Smooth muscle cell of the brain vasculature (primary cell): ENCODE measurements around the gene RTF1.
"Not testable (repeated sequence)": the region's sequence is repeated elsewhere in the genome, so short reads cannot be mapped to it uniquely, and the experiment has no call there.

Experiments
- DNase-seq: peaks from one replicate; pipeline ENCODE4 v3.0.0-alpha.2; 2012; ENCODE audit warnings: low read depth, low spot score

RTF1 gene

DNA sequence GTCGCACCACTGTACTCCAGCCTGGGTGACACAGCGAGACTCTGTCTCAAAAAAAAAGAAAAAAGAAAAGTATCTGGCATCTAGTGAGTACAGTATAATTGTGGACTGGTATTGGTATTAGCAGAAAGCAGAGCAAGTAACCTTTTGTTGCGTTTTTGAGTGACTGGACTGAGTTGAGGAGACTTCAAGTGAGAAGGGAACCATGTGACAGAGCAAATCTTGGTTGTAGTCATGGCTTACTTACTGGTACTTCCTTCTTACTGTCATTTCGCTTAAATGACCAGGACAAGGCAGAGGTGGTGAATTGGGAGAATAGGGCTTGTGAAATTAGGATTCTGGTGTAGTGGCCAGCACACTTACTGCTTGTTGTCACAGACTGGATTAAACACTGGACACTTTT lies 20.6 kb downstream of the RTF1 start:
- DNase-seq: no peak

DNA sequence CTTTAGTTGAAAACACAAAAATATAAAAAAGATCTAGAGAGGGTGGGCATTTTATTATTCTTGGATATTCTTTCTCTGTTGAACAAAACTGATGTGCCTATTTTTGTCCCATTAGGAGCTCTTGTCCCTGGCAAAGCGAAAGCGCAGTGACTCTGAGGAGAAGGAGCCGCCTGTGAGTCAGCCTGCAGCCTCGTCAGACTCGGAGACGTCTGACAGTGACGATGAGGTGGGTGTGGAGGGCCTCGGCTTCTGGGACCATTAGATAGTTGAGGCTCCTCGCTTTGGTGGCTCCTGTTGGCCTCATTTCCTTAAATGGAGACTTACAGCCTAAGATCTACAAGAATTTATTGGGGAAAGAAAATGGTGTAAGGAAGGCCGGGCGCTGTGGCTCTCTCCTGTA lies 21.3 kb downstream of the RTF1 start:
- DNase-seq: no peak

DNA sequence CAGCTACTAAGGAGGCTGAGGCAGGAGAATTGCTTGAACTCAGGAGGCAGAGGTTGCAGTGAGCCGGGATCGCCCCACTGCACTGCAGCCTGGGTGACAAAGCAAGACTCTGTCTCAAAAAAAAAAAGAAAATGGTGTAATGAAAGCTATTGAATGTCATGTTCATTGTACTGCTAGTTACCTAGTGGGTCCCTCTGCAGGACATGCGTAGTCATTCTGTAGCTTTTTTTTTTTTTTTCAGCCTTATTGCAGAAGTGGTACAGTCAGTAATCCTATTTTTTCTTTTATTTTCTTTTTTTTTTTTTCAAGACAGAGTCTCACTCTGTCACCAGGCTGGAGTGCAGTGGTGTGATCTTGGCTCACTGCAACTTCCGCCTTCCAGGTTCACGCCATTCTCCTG lies 21.9 kb downstream of the RTF1 start:
- not testable (repeated sequence) for DNase-seq

DNA sequence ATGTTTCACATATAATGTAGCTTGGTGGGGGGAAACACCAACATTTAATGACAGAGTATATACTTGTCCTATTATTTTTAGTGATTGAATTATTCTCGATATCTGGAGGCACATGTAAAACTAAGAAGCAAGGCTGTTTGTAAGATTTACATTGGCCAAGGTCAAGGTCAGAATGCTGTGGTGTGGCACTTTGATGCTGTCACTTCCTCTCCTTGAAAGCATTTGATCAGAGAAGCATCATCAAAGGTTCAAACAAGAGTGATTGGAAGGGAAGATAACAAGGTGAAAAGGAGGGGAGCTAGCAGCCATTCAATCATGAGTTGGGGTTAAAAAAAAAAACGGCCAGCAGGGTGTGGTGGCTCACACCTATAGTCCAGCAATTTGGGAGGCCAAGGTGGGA lies 26.4 kb downstream of the RTF1 start:
- no peak for DNase-seq

DNA sequence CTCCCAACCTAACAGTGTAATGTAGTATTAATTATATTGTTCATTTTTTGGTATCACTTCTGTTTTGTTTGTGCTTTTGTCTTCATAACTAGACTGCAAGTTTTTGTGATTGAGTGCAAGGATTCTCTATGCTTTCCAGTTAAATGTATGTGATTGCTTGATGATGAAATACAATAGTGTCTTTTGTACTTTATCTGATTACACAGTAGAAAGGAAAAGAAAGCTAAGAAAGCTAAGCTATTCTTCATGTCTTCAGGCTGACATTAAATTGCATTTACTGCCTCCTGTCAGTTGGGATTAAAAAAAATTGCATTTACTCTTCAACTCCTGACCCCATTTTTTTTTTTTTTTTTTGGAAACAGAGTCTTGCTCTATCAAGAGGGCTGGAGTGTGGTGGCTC lies 28.5 kb downstream of the RTF1 start:
- DNase-seq: no peak

DNA sequence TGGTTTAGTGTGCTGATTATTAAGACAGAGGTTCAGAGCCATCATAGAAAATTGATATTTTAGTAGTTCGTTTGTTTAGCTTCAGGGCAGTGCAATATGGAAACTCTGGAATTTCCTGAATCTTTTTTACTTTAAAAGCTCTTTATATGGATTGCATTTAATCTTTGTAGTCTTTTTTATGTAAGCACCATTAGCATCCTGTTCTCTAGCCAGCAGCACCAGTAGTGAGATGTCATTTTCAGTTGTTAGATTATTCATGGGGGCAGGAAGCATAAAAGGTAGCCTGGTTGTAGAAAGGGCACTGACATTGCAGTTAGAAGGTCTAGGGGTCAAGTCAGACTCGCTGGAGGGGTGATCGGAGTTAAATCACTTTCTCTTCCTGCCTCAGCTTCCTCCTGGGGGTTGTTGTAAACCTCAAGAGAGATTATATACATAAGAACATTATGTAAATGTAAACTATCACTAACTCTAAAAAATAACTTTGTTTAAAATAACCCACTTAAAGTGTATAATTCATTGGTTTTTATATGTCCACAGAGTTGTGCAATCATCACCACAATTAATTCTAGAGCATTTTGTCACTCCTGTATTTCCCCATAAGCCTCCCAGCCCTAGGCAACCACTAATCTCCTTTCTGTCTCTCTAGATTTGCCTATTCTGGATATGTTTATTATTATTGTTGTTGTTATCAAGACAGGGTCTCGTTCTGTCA lies 45.3 kb downstream of the RTF1 start:
- no peak for DNase-seq

DNA sequence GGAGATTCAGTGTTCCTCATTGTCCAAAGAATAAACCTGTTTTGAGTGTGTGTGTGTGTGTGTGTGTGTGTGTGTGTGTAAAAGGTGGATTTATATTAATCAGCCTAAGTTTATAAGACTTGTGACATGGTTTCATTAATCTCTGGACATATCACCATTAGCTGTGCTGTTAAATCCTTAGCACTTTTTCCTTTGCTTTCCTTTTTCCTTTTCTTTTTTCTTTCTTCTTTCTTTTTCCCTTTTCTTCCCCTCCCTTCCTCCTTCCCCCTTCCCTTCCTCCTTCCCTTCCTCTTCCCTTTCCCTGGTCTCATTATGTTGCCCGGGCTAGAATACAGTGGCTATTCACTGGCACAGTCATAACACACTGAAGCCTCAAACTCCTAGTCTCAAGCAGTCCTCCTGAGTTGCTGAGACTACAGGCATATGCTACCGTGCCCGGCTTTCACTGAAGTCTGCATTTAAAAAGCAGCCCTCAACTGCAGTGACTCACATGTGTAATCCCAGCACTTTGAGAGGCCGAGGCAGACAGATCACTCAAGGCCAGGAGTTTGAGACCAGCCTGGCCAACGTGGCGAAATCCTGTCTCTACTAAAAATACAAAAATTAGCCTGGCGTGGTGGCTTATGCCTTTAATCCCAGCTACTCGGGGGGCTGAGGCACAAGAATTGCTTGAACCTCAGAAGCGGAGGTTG lies 48.1 kb downstream of the RTF1 start:
- DNase-seq: no peak

DNA sequence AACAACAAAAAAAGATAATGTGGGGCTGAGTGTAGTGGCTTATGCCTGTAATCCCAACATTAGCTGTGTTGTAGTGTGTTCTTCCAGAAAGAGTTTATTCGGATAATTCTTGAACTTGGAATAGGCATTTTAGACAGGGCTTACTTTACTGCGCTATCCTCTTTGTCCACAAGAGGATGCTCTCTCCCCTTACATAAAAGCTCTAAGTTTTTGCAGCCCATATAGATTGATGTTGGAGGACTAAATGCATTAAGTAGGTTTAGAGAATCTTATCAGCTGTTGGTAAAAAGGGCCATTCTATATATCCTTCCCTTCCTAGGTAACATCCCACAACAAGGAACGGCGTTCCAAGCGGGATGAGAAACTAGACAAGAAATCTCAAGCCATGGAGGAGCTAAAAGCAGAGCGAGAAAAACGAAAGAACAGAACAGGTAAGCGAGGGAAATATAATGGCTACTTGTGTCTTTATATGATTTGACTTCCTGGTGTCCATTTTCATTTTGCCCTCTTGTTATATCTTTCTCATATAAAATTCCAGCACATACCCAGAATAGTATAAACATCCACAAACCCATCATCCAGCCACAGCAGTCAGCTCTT lies 49.0 kb downstream of the RTF1 start:
- DNase-seq: peak; percentile 18

DNA sequence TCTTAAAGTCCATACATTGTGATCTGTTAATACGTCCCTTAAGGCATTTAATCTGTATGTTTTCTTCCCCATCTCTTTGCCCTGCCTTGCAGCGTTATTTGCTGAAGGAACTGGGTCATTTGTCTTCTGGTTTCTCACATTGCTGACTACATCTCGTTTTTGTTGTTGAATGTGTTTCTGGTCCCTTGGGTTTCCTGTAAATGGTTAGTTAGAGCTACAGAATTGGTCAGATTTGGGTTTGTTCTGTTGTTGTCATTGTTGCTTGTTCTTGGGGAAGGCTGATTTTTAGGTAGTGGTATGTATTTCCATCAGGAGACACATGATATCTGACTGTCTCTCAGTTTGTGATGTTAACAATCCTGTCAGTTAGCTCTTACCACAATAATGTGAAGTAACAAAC lies 49.8 kb downstream of the RTF1 start:
- DNase-seq: no peak

DNA sequence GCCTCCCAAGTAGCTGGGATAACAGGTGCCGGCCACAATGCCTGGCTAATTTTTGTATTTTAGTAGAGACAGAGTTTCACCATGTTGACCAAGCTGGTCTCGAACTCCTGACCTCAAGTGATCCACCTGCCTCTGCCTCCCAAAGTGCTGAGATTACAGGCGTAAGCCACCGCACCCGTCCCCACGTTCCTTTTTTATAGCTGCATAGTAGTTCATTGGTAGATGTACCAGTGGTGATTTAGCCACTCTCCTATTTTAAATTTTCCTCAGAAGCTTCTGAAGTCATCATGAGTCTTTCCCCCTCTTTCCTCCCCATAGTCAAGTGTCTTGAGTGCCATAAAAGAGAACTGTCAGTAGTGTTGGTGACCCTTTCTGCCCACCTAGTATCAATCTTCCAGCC lies 52.7 kb downstream of the RTF1 start:
- DNase-seq: not testable (repeated sequence)

DNA sequence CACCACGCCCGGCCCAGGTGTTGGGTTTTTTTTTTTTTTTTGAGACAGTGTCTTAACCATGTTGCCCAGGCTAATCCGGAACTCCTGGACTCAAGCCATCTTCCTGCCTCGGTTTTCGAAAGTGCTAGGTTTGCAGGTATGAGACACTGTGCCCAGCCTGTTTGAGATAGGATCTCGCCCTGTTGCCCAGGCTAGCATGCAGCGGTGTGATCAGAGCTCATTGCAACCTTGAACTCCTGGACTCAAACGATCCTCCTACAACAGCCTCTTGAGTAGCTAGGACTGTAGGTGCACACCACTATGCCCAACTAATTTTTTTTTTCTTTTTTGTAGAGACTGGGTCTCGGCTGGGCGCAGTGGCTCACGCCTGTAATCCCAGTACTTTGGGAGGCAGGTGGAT lies 56.5 kb downstream of the RTF1 start:
- no peak for DNase-seq

DNA sequence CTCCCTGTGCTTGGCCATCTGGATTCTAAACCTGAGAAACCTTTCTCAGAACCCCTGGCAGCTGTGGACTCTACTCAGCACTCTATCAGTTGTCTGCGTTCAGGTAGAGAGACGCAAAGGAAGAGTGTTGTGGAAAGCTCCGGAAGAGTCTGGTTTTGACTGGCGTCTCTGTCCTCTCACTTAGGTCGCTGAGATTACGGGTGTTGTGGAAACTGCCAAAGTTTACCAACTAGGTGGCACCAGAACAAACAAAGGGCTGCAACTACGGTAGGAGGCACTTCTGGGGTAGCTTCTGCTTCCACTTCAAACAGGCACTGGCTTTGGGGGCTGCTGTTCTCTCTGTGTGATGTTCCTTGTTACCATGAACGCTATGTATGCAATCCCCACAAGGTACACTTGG lies 57.5 kb downstream of the RTF1 start:
- no peak for DNase-seq

DNA sequence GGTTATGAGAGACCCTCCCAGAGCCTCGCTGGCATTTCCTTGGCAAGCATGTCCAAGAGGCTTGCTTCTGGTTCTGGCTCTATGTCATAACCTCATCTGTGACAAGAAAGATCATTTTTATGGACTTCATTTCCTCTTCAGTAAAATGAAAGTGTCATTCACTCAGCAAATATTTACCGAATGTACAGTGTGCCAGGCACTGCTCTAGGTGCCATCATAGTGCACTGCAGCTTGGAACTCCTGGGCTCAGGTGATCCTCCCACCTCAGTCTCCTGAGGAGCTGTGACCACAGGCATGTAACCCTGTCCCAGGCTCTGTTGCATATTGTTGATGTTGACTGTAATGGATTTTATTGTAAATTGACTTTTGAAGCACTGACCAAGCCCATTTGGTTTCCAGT lies 58.0 kb downstream of the RTF1 start:
- DNase-seq: no peak

DNA sequence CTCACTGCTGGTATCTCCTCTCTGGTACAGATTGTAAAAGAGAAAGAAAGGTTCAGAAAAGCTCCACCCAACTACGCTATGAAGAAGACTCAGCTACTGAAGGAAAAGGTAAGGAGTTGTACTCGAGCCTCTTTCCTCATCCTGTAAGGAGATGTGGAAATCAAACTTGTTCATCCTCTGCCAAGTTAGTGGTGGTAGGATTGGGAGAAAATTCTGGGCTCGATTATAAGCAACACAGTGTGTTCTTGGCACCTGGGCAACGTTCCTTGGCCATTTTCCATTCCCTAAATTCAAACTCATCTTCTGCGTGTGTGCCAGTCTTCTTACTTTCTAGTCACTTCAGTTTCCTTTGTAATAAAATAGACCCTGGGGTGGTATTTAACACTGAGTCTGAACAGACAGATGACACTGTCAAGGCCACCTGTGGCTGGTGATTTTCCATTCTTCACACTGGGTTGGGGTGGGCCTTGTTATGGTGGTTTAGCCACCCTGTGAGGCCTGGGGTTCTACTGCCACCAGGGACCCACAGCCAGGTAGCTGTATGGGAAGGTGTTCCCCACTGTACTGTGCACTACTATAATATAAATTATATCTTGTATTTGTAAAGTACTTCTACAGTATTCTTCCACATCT lies 59.6 kb downstream of the RTF1 start:
- DNase-seq: no peak

DNA sequence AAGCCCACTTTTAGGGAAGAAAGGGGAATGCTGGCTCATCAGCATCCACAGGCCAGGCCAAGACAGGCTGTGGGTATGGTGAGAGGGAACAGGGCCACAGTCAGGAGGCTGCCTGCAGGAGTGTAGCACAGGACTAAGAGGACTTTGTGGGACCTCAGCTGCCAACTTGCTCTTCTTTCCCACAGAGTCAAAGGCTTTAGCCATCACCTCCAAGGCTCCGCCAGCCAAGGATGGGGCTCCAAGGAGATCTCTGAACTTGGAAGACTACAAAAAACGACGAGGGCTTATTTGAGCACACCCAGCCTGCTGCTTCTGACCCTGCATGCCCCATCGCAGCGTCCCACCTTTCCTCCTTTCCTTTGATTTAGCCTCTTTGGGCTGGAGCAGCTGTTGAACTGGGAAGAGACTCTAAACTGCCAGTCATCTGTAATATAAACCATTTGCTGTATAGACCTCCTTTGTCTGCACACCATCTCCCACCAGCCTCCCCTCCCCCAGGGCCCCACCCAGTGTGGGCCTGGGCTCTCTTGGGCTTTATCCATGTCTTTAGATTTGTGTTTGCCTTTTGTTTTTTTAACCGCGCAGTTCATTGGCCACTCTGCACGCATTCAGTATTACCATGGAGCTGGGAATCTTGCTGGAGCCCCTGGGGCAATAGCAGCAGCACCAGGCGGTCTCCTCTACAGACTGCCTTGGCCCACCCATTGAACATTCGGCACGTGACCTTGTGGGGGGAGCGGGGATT lies 63.7 kb downstream of the RTF1 start:
- DNase-seq: no peak

DNA sequence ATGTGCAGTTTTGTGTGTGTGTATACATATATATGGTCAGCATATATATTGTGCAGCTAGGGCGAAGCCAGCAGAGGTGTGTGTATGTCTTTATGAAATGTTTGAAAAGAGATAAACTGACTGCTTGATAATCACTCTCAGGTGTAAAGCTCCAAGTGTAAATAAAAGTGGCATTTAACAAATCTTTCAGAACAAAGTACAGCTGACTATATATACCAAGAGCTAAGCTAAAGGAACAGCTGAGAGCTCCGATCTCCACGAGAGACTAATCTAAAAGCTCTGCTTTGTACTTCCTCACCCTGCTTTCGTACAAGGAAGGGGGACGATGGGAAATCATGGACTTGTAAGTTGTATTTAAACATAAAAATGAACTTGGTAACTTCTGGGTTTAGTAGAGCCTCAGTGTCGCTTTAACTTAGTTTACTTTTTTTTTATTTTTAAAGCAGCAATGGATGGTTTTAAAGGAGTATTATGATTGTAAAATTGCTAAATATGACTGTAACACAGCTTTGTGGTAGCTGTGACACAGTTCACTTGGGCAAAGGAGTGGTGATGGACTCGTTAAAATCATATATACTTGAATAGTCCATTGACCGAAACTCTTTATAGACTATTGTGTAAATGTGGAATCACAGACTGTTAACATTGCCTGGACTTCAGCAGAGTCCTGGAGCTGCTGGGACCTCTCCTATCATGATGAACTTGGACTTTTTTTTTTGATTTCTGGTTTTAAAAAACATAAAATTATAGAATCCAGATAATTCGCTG lies 65.4 kb downstream of the RTF1 start:
- DNase-seq: no peak

DNA sequence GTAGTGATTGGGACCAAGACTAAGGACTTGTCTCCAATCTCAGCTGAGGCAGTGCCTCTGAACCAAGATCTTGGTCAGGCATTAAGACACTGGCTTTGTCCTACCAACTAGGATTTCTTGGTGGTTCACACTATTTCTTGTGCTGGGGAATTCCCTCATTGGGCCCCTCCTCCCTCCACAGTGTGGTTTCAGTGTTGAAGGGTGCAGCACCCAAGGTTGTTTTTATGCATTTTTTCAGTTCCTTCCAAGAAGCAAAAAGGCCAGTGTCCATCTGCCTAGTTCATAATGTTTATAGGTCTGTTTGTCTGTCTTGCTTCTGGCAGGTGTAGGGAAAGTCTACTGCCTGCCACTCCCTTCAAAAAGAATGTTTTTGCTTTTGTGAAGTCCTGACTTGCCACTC lies 66.2 kb downstream of the RTF1 start:
- no peak for DNase-seq

DNA sequence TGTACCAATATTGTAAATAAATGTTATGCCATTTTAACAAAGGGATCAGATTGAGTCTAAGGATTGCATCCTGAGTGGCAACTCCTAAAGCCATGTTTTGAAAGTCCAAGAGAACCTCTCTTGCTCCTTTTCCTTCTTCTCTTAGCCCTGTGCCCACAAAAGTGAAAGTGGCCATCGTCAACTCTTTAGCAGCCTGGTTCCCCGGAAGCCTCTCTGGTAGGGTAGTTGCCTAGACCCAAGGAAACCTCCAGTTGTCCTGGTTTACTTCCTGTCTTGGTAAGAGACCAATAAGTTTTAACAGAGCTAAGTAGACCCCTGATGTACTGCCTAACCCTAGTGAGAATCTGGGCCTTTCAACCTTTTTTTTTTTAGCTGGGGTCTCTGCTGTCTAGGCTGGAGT lies 66.6 kb downstream of the RTF1 start:
- no peak for DNase-seq

DNA sequence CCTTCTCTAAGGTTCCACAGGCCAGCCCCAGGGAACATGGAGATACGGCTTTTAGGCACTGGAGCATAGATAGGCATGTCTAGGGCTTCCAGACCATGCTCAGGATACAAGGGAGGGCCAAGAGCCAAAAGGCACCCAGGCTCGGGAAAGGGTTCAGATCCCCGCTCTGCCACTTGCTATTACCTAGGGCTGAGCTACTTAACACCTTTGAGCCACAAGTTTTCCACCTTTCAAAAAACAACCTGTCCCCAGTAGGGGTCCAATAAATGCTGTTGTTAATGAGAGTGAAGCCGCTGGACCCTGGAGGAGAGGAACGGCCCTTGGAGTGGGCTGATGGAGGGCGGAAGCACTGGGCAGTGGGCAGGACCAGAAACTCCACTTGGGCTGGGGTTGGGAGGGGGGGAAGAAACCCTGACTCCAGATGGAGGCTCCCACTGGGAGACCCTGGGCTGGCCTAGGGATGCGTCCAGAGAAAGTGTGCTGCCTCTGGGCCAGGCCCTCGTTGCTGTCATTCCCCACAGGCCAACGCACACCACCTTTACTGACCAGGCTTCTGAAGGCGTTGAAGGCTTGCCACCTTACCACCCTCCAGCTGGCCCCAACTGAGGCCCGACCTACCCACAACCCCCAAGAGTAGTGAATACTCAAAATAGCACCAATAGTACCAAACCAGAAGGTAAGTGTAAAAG lies 68.2 kb downstream of the RTF1 start:
- no peak for DNase-seq

DNA sequence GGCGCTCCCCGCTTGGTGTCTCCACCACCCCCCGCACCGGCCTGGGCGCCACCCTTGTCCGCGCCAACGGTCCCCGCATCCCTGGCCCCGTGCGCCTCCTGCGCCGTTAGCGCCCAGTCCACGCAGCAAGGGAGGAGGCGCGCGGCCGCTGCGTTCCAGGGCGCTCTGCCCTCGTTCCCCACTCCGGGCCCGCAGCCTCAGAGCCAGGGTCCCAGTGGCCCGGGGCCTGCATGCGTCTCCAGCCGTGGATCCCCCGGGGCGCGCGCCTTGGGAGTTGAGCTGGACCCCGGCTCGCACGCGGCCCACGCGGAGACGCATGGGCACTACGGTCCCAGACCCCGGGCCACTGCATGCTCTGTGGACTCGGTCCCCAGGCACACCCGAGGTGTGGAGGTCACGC lies 69.4 kb downstream of the RTF1 start:
- no peak for DNase-seq

DNA sequence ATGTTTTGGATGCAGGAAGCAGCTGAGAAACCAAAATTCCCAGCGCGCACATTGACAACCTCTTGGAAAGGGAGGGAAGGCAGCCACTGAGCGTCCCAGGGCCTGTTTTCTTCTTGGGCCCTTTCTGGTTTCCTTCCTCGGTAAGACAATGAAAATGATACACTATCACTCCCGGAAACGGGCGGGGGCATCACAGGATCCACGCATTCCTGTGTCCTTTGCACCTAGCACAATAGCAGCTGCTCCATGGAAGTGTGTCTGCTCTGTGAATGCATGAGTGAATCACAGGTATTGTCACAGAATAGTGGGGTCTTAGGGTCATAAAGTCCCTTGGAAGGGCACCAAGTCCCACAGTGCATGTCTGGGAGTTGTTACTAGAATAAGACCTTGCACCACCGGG lies 70.5 kb downstream of the RTF1 start:
- no peak for DNase-seq
